ENCODE results near the gene GNE. TPM values are rescaled to one million over a fixed set of nuclear protein-coding genes. Genes with fewer than 3 reads are reported as not detected.

GNE gene
- total and polyA plus RNA-seq, 12 donors: 4.8 to 34.3 (median 20.7) TPM

GRCh38 chr9:36174731-36175130 is 83.5 kb downstream of the GNE start:
- no peak for DNase-seq

GRCh38 chr9:36174271-36174670 is 84.0 kb downstream of the GNE start:
- Histone ChIP-seq H3K27ac (no peak overlapping the region), H3K4me3 (no peak overlapping the region), H3K9me3 (replicated peaks in 1 of 3) (no peaks in the 10 kb centered on the region), H3K4me1 (replicated peaks in 1 of 2) (no peaks in the 10 kb centered on the region), H3K36me3 (replicated peaks in 1 of 2) (no peaks in the 10 kb centered on the region), H3K27me3 (no peaks in the 10 kb centered on the region)
- TF ChIP-seq POLR2A (IDR thresholded peaks at IDR 0.05) (no peak), CTCF (IDR thresholded peaks at IDR 0.05) (no peak)
- intact Hi-C loops (cut with DNase I): loop anchor here in 1 of 2 donors (10.0 kb wide), 1 partner anchor 149 kb away; no protein-coding TSS in a partner anchor
- WGBS, 4 donors: 90 to 91% (median 91%) methylated on average over 5 to 7 of the region's 7 CpGs
- DNase-seq: no peak

More at GRCh38 chr9:36174731-36175130, 83.5 kb downstream of the GNE start:
- TF ChIP-seq CTCF (IDR thresholded peaks at IDR 0.05) (no peak), POLR2A (IDR thresholded peaks at IDR 0.05) (no peak)
- Histone ChIP-seq H3K4me1 (replicated peaks in 1 of 2) (no peaks in the 10 kb centered on the region), H3K9me3 (replicated peaks in 1 of 3) (no peaks in the 10 kb centered on the region), H3K27ac (no peak overlapping the region), H3K27me3 (no peaks in the 10 kb centered on the region), H3K36me3 (replicated peaks in 1 of 2) (no peaks in the 10 kb centered on the region), H3K4me3 (no peak overlapping the region)
- intact Hi-C loops (cut with DNase I): loop anchor here in 1 of 2 donors (10.0 kb wide), 1 partner anchor 150 kb away; no protein-coding TSS in a partner anchor
- 83 to 97% (median 92%) methylated on average over 3 of the region's 3 CpGs for WGBS, 4 donors

GRCh38 chr9:36173861-36174260 is 84.4 kb downstream of the GNE start:
- H3K36me3 ChIP-seq (replicated peaks in 1 of 2): no peaks in the 10 kb centered on the region
- WGBS, 4 donors: 86 to 100% (median 94%) methylated on average over 2 of the region's 2 CpGs
- no peaks in the 10 kb centered on the region for H3K27me3 ChIP-seq
- H3K4me3 ChIP-seq: no peak overlapping the region
- H3K4me1 ChIP-seq (replicated peaks in 1 of 2): no peaks in the 10 kb centered on the region
- no peak for DNase-seq
- H3K27ac ChIP-seq: no peak overlapping the region
- TF ChIP-seq POLR2A (IDR thresholded peaks at IDR 0.05) (no peak), CTCF (IDR thresholded peaks at IDR 0.05) (no peak)
- intact Hi-C loops (cut with DNase I): loop anchor here in 1 of 2 donors (10.0 kb wide), 1 partner anchor 149 kb away; no protein-coding TSS in a partner anchor
- H3K9me3 ChIP-seq (replicated peaks in 1 of 3): no peaks in the 10 kb centered on the region

- H3K4me3 ChIP-seq: no peak overlapping the region
- H3K4me1 ChIP-seq (replicated peaks in 1 of 2): no peaks in the 10 kb centered on the region
- 91 to 96% (median 94%) methylated on average over 10 to 13 of the region's 13 CpGs for WGBS, 4 donors
- no peaks in the 10 kb centered on the region for H3K9me3 ChIP-seq (replicated peaks in 1 of 3)
- intact Hi-C loops (cut with DNase I): loop anchor here in 1 of 2 donors (10.0 kb wide), 1 partner anchor 146 kb away; no protein-coding TSS in a partner anchor
- no peak for DNase-seq
- no peaks in the 10 kb centered on the region for H3K27me3 ChIP-seq
- no peak overlapping the region for H3K27ac ChIP-seq
- H3K36me3 ChIP-seq (replicated peaks in 1 of 2): no peaks in the 10 kb centered on the region
- no peak for TF ChIP-seq POLR2A (IDR thresholded peaks at IDR 0.05)
- TF ChIP-seq CTCF (IDR thresholded peaks at IDR 0.05): no peak
Measured at GRCh38 chr9:36170531-36170930, 87.7 kb downstream of the GNE start.
